HG03280 (cell line): ENCODE measurements around the gene GRAMD2A.

Source experiments
- ATAC-seq: cut with Tn5 transposase; IDR thresholded peaks from one replicate; pipeline ENCODE4 v1.9.1; 2021; ENCODE audit warnings: mild to moderate bottlenecking, moderate library complexity; ENCODE audit not compliant: unreplicated experiment

GRAMD2A gene

GRCh38 chr15:72197460-72198355, at the start of gene GRAMD2A:
TSS of gene GRAMD2A (minus strand) at chr15:72197787.
- ATAC-seq, result peak; percentile 37

- ATAC-seq, result no peak
Measured at GRCh38 chr15:72242775-72243370, 45.3 kb upstream of the GRAMD2A start.

- no peak for ATAC-seq
Measured at GRCh38 chr15:72239652-72240051, 42.1 kb upstream of the GRAMD2A start.

GRCh38 chr15:72238586-72238985, 41.0 kb upstream of the GRAMD2A start:
- no peak for ATAC-seq

- no peak for ATAC-seq
Measured at GRCh38 chr15:72237853-72238224, 40.3 kb upstream of the GRAMD2A start.

GRCh38 chr15:72237029-72237852, 39.7 kb upstream of the GRAMD2A start:
- ATAC-seq, result no peak

- ATAC-seq, result no peak
Measured at GRCh38 chr15:72236381-72237003, 38.9 kb upstream of the GRAMD2A start.

GRCh38 chr15:72235298-72235697, 37.7 kb upstream of the GRAMD2A start:
- no peak for ATAC-seq

GRCh38 chr15:72233769-72234168, 36.2 kb upstream of the GRAMD2A start:
- ATAC-seq, result no peak

GRCh38 chr15:72231833-72232478, 34.4 kb upstream of the GRAMD2A start:
- peak; percentile 0 for ATAC-seq

GRCh38 chr15:72231066-72231832, 33.7 kb upstream of the GRAMD2A start, which contains the start of gene PKM:
TSS of gene PKM (minus strand) at chr15:72231190. CDS start at chr15:72219097, 12,093 bp downstream.
- ATAC-seq, result peak; percentile 46

GRCh38 chr15:72230197-72231065, 32.8 kb upstream of the GRAMD2A start:
- ATAC-seq, result no peak

- no peak for ATAC-seq
Measured at GRCh38 chr15:72229947-72230196, 32.3 kb upstream of the GRAMD2A start.

- no peak for ATAC-seq
Measured at GRCh38 chr15:72229076-72229946, 31.7 kb upstream of the GRAMD2A start.

GRCh38 chr15:72227720-72228119, 30.1 kb upstream of the GRAMD2A start:
- no peak for ATAC-seq

- no peak for ATAC-seq
Measured at GRCh38 chr15:72227192-72227586, 29.6 kb upstream of the GRAMD2A start.

GRCh38 chr15:72223278-72223677, 25.7 kb upstream of the GRAMD2A start:
- ATAC-seq, result no peak

- ATAC-seq, result no peak
Measured at GRCh38 chr15:72222393-72222792, 24.8 kb upstream of the GRAMD2A start.
